H1 (cell line): ENCODE data around the gene SATL1. TPM values are rescaled to one million over a fixed set of nuclear protein-coding genes. Genes with fewer than 3 reads are reported as not detected.

Experiments
- BACH1 ChIP-seq: IDR thresholded peaks from 2 replicates; pipeline ENCODE4 v1.6.1; 2012; ENCODE audit warnings: low read length, improper control_type of control experiment
- BCL11A ChIP-seq, 2 experiments: IDR thresholded peaks; one replicate each; pipeline ENCODE4 v1.6.1; 2011; ENCODE audit warnings: low read depth in 2 of 2, low read length in 2 of 2, mild to moderate bottlenecking in 2 of 2
- CTBP2 ChIP-seq: IDR thresholded peaks from 2 replicates; pipeline ENCODE4 v1.7.0; 2011; ENCODE audit warnings: borderline replicate concordance, mild to moderate bottlenecking, moderate library complexity, mixed read lengths, low read length; ENCODE audit not compliant: insufficient read depth, insufficient read length
- KDM1A ChIP-seq: fragments of 200-600, 300-600 bp; sonication (generic); IDR thresholded peaks from 2 replicates; pipeline ENCODE4 v1.7.1; 2016; ENCODE audit warnings: mild to moderate bottlenecking, low read length, borderline replicate concordance
- KDM4A ChIP-seq: IDR thresholded peaks from one replicate; pipeline ENCODE4 v1.7.1; 2012; ENCODE audit warnings: low read depth, mild to moderate bottlenecking, moderate library complexity, low read length, inconsistent platforms; ENCODE audit not compliant: severe bottlenecking
- SRF ChIP-seq: IDR thresholded peaks from 2 replicates; pipeline ENCODE4 v1.6.1; 2011; ENCODE audit warnings: mild to moderate bottlenecking, low read depth, low read length, moderate library complexity
- TCF12 ChIP-seq: IDR thresholded peaks from 2 replicates; pipeline ENCODE4 v1.6.1; 2011; ENCODE audit warnings: low read depth, mild to moderate bottlenecking, low read length
- TEAD4 ChIP-seq: IDR thresholded peaks from 2 replicates; pipeline ENCODE4 v1.6.1; 2012; ENCODE audit warnings: low read depth, low read length, inconsistent platforms, mixed read lengths
- polyA plus RNA-seq, 7 experiments: library from polyadenylated mRNA; depleted of rRNA in 3 of 7; stranded (reverse) in 5 of 7; unstranded in 2 of 7; fragments of >200 nt in 5 of 7; fragments of 200-250 nt in 2 of 7; gene quantifications; 1 replicate in 5 of 7; 2 replicates in 1 of 7; 4 replicates in 1 of 7; pipeline versions ENCODE4 v1.2.1 to v1.2.3, GENCODE V29; 2011 to 2013; ENCODE audit warnings: missing spikeins in 2 of 7, mixed read lengths in 2 of 7
- total RNA-seq: library from RNA; stranded (reverse); fragmentation: NEBNext Ultra II Directional; extraction: Animal tissue kit (Norgen Biotek cat#: 25700); gene quantifications from 2 replicates; pipeline ENCODE4 v1.2.1, GENCODE V29; 2021
- TF ChIP-seq, protein P1 (sequence below): fragments of 300-600 bp; sonication (generic); IDR thresholded peaks from 2 replicates; pipeline ENCODE4 v1.7.1; 2012; ENCODE audit warnings: low read length, moderate library complexity, mild to moderate bottlenecking, inconsistent platforms; ENCODE audit not compliant: insufficient replicate concordance

SATL1 gene
- total and polyA plus RNA-seq, 2 of the 8 experiments (the other 6 are each of a cell fraction or from before 2014, with no cell fraction given): 0.06 to 0.17 TPM

DNA sequence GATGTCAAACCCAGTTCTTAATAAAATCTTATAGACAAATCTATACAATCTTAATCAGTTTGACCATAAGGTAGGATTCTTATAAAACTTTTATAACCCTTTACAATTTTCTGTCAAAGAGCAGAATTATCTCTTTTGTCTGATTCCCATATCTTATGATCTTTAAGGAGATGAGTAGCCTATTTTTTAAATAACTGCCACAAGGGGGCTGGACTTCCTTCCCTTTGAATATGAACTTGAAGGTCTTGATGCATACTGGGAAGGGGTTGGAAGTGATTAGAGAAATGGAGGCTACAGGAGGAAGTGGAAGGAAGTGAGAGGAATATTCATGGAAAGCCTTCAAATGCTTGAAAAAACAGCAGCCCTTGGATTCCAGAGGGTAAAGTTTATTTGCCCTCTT is 128.8 kb downstream of the SATL1 start (continued):
- TF ChIP-seq, protein P1, sequence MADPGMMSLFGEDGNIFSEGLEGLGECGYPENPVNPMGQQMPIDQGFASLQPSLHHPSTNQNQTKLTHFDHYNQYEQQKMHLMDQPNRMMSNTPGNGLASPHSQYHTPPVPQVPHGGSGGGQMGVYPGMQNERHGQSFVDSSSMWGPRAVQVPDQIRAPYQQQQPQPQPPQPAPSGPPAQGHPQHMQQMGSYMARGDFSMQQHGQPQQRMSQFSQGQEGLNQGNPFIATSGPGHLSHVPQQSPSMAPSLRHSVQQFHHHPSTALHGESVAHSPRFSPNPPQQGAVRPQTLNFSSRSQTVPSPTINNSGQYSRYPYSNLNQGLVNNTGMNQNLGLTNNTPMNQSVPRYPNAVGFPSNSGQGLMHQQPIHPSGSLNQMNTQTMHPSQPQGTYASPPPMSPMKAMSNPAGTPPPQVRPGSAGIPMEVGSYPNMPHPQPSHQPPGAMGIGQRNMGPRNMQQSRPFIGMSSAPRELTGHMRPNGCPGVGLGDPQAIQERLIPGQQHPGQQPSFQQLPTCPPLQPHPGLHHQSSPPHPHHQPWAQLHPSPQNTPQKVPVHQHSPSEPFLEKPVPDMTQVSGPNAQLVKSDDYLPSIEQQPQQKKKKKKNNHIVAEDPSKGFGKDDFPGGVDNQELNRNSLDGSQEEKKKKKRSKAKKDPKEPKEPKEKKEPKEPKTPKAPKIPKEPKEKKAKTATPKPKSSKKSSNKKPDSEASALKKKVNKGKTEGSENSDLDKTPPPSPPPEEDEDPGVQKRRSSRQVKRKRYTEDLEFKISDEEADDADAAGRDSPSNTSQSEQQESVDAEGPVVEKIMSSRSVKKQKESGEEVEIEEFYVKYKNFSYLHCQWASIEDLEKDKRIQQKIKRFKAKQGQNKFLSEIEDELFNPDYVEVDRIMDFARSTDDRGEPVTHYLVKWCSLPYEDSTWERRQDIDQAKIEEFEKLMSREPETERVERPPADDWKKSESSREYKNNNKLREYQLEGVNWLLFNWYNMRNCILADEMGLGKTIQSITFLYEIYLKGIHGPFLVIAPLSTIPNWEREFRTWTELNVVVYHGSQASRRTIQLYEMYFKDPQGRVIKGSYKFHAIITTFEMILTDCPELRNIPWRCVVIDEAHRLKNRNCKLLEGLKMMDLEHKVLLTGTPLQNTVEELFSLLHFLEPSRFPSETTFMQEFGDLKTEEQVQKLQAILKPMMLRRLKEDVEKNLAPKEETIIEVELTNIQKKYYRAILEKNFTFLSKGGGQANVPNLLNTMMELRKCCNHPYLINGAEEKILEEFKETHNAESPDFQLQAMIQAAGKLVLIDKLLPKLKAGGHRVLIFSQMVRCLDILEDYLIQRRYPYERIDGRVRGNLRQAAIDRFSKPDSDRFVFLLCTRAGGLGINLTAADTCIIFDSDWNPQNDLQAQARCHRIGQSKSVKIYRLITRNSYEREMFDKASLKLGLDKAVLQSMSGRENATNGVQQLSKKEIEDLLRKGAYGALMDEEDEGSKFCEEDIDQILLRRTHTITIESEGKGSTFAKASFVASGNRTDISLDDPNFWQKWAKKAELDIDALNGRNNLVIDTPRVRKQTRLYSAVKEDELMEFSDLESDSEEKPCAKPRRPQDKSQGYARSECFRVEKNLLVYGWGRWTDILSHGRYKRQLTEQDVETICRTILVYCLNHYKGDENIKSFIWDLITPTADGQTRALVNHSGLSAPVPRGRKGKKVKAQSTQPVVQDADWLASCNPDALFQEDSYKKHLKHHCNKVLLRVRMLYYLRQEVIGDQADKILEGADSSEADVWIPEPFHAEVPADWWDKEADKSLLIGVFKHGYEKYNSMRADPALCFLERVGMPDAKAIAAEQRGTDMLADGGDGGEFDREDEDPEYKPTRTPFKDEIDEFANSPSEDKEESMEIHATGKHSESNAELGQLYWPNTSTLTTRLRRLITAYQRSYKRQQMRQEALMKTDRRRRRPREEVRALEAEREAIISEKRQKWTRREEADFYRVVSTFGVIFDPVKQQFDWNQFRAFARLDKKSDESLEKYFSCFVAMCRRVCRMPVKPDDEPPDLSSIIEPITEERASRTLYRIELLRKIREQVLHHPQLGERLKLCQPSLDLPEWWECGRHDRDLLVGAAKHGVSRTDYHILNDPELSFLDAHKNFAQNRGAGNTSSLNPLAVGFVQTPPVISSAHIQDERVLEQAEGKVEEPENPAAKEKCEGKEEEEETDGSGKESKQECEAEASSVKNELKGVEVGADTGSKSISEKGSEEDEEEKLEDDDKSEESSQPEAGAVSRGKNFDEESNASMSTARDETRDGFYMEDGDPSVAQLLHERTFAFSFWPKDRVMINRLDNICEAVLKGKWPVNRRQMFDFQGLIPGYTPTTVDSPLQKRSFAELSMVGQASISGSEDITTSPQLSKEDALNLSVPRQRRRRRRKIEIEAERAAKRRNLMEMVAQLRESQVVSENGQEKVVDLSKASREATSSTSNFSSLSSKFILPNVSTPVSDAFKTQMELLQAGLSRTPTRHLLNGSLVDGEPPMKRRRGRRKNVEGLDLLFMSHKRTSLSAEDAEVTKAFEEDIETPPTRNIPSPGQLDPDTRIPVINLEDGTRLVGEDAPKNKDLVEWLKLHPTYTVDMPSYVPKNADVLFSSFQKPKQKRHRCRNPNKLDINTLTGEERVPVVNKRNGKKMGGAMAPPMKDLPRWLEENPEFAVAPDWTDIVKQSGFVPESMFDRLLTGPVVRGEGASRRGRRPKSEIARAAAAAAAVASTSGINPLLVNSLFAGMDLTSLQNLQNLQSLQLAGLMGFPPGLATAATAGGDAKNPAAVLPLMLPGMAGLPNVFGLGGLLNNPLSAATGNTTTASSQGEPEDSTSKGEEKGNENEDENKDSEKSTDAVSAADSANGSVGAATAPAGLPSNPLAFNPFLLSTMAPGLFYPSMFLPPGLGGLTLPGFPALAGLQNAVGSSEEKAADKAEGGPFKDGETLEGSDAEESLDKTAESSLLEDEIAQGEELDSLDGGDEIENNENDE: no peak
- TF ChIP-seq CTBP2: no peak
- no peak for TF ChIP-seq TEAD4
- no peak for TF ChIP-seq KDM4A
- no peak for TF ChIP-seq KDM1A
- no peak for TF ChIP-seq BCL11A (IDR thresholded peaks at IDR 0.05; ENCODE audit: low read depth in 2 of 2, low read length in 2 of 2)
- no peak for TF ChIP-seq BACH1
- no peak for TF ChIP-seq TCF12
- no peak for TF ChIP-seq SRF
